Measurements from ENCODE around the gene PIMREG. TPM values are rescaled to one million over a fixed set of nuclear protein-coding genes. Genes with fewer than 3 reads are reported as not detected.

PIMREG gene
- total RNA-seq, 3 donors from 2014 or later: 4.3 TPM; not detected in 2

- H3K36me3 ChIP-seq: no peaks in the 10 kb centered on the region
- H3K27me3 ChIP-seq: peaks cover 0 to 23% of the 10 kb centered on the region in 2 donors
- no peak overlapping the region for H3K4me3 ChIP-seq
- H3K9me3 ChIP-seq: no peaks in the 10 kb centered on the region
- H3K4me1 ChIP-seq: no peaks in the 10 kb centered on the region
- intact Hi-C loops (cut with DNase I; ENCODE audit: low total_unique reads): loop anchor here (2.0 kb wide), 1 partner anchor 836 kb away; no protein-coding TSS in a partner anchor
- no peak overlapping the region for H3K27ac ChIP-seq
- no peak for DNase-seq (ENCODE audit: low spot score in 2 of 2)
- TF ChIP-seq CTCF (IDR thresholded peaks at IDR 0.05): no peak
Observed at GRCh38 chr17:6422654-6423241, 21.5 kb upstream of the PIMREG start.

DNA sequence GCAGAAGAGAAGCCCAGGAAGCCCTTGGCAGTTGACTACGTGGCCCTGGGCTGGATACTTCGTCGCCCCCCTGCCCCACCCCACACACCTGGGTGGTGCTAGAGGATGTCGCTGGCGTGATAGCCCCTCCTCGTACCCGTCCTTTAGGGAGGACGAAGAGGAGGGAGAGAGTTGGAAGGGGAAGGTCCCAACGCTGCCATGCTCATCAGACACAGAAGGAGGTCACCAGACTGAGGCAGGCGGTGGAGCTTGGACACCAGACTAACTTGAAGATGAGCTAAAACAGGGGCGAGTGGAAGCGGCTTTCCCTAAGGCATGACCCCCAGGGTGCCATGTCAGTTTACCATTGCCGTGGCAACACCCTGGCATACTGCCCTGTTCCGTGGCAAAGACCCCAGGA, 20.3 kb upstream of the PIMREG start:
- Histone ChIP-seq H3K4me3 (no peak overlapping the region), H3K4me1 (no peaks in the 10 kb centered on the region), H3K9me3 (no peaks in the 10 kb centered on the region), H3K36me3 (no peaks in the 10 kb centered on the region), H3K27me3 (peaks cover 0 to 23% of the 10 kb centered on the region in 2 donors), H3K27ac (no peak overlapping the region)
- no peak for DNase-seq (ENCODE audit: low spot score in 2 of 2)
- intact Hi-C loops (cut with DNase I; ENCODE audit: low total_unique reads): loop anchor here (2.0 kb wide), 1 partner anchor 837 kb away; no protein-coding TSS in a partner anchor
- TF ChIP-seq POLR2AphosphoS5 (IDR thresholded peaks at IDR 0.05) (no peak), POLR2A (IDR thresholded peaks at IDR 0.05) (no peak), CTCF (IDR thresholded peaks at IDR 0.05) (no peak)

GRCh38 chr17:6425407-6425806, 18.8 kb upstream of the PIMREG start:
- Histone ChIP-seq H3K9me3 (no peaks in the 10 kb centered on the region), H3K27me3 (peaks cover 0 to 16% of the 10 kb centered on the region in 2 donors), H3K27ac (no peak overlapping the region), H3K4me1 (no peaks in the 10 kb centered on the region), H3K4me3 (no peak overlapping the region), H3K36me3 (no peaks in the 10 kb centered on the region)
- DNase-seq (ENCODE audit: low spot score in 2 of 2): no peak
- intact Hi-C loops (cut with DNase I; ENCODE audit: low total_unique reads): no loop called here
- TF ChIP-seq CTCF (IDR thresholded peaks at IDR 0.05) (no peak), POLR2AphosphoS5 (IDR thresholded peaks at IDR 0.05) (no peak), POLR2A (IDR thresholded peaks at IDR 0.05) (no peak)

DNA sequence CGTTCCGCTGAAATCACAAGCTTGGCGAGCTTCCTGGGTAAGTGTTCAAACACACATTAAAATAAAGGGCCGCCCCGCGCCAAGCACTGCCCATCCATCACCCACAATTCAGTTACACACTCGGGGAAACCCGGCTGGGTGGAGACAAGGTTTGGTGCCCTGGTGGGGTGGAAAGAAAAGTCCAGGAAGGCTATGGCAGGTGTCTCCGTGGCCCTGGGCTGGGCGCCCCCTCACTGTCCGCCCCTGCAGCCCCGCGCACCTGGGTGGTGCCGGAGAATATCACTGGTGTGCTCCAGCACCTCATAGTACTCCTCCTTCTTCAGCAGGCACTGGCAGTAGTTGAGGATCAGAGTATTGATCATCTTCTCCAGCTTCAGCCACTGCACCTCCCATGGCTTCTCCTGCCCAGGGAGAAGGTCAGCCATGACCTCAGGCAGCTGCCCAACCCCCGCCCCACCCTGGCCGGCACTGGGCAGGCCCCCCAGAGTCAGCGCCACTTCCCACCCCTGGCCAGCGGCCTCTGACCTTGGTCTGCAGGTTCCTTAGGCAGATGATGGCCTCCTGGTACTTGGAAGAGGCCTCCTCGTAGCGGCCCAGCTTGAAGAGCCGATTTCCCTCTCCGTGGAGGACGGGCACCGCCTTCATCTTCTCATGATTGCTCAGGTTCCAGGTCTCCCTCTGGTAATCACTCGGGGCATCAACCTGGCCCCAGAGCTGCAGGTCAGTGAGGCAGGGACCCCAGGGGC, 17.7 kb upstream of the PIMREG start:
- Histone ChIP-seq H3K9me3 (peaks cover 0 to 3% of the 10 kb centered on the region in 2 donors), H3K27me3 (peaks cover 0 to 7% of the 10 kb centered on the region in 2 donors), H3K4me1 (no peaks in the 10 kb centered on the region), H3K36me3 (no peaks in the 10 kb centered on the region), H3K27ac (no peak overlapping the region), H3K4me3 (no peak overlapping the region)
- no peak for DNase-seq (ENCODE audit: low spot score in 2 of 2)
- TF ChIP-seq POLR2A (IDR thresholded peaks at IDR 0.05) (no peak), CTCF (IDR thresholded peaks at IDR 0.05) (no peak), POLR2AphosphoS5 (IDR thresholded peaks at IDR 0.05) (no peak)
- intact Hi-C loops (cut with DNase I; ENCODE audit: low total_unique reads): no loop called here

DNA sequence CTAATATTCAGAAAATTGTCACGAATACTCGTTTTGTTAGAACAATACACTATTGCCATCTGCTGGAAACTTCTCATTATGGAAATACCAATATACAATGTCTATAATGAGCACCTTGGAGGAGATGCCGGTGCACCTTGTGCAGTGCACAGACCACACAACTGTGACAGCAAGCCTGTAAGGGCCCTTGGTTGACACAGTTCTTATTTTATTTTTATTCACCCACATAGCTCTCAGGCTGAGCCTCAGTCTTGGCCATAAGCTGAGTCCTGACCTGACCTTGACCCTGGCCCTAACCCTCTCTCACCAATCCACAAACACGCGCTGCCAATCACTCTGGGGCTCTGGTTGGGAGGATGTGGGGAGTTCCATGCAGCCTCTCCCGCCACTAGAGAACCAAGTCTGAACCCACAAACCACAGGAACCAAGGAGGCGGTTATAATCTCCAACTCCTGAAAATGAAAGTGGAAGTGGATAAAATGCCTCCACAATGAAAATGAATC, 16.9 kb upstream of the PIMREG start:
- no peak for DNase-seq (ENCODE audit: low spot score in 2 of 2)
- intact Hi-C loops (cut with DNase I; ENCODE audit: low total_unique reads): no loop called here
- no peaks in the 10 kb centered on the region for H3K36me3 ChIP-seq
- peaks cover 0 to 3% of the 10 kb centered on the region in 2 donors for H3K27me3 ChIP-seq
- no peak overlapping the region for H3K4me3 ChIP-seq
- peaks cover 0 to 3% of the 10 kb centered on the region in 2 donors for H3K9me3 ChIP-seq
- H3K27ac ChIP-seq: no peak overlapping the region
- no peak for TF ChIP-seq CTCF (IDR thresholded peaks at IDR 0.05)
- no peak for TF ChIP-seq POLR2A (IDR thresholded peaks at IDR 0.05)
- TF ChIP-seq POLR2AphosphoS5 (IDR thresholded peaks at IDR 0.05): no peak
- no peaks in the 10 kb centered on the region for H3K4me1 ChIP-seq

Data from breast epithelium (tissue), 4 donors.